T-helper 17 cell (primary cell): ENCODE measurements around the gene SGSH. TPM values are rescaled to one million over a fixed set of nuclear protein-coding genes. Genes with fewer than 3 reads are reported as not detected.
"Not testable (repeated sequence)": the region's sequence is repeated elsewhere in the genome, so short reads cannot be mapped to it uniquely, and the experiment has no call there.

Source experiments
- ATAC-seq: fragments of 150-1000 bp; cut with Tn5 transposase; 2 replicates; pipeline ENCODE4 v1.10.0; 2021; ENCODE audit warnings: mild to moderate bottlenecking, moderate library complexity
- DNase-seq, 3 donors: peaks; one replicate each; pipeline versions ENCODE4 v3.0.0 to v3.0.0-alpha.2; 2020 to 2021
- H3K9me3 ChIP-seq: one replicate; pipeline ENCODE4 v1.7.0; 2013; ENCODE audit warnings: low read length, mild to moderate bottlenecking; ENCODE audit not compliant: control insufficient read depth, poor library complexity, severe bottlenecking
- H3K27ac Mint-ChIP-seq: one replicate; pipeline ENCODE4 v1.8.0; 2022; ENCODE audit warnings: mild to moderate bottlenecking, moderate library complexity, mixed read lengths
- H3K27me3 Mint-ChIP-seq: one replicate; pipeline ENCODE4 v1.8.0; 2022; ENCODE audit warnings: mixed read lengths
- H3K36me3 Mint-ChIP-seq: one replicate; pipeline ENCODE4 v1.8.0; 2022; ENCODE audit warnings: low read depth, mixed read lengths
- H3K4me1 Mint-ChIP-seq: one replicate; pipeline ENCODE4 v1.8.0; 2022; ENCODE audit warnings: mild to moderate bottlenecking, mixed read lengths
- H3K4me3 Mint-ChIP-seq: one replicate; pipeline ENCODE4 v1.8.0; 2022; ENCODE audit warnings: mild to moderate bottlenecking, moderate library complexity, mixed read lengths
- total RNA-seq, 4 donors: library from RNA in 2 of 4; stranded (reverse) in 2 of 4; gene quantifications; one replicate each; pipeline ENCODE4 v1.2.3 and lab custom pipeline; 2022 to 2026

SGSH gene
- total RNA-seq, 2 donors from 2014 or later = 136 to 151 TPM

DNA sequence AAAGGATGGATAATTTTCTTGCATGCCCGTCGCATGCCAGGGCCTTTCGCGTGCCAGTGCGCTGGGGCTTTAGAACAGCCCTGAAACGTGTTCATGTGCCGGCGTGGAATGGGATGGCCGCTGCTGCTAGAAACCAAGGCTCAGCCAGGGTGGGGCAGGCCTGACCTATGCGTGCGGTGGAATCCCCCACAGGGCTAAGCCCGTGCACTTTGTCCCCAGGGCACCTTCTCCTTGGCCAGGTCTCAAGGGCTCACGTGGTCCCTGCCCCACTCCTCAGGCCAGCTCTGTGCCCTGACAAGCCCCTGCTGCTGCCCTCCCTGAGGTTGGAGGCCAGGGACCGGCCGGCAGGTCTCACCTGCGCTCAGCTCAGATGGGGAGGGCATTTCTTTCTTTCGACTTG is 27.4 kb upstream of the SGSH start:
- H3K27ac Mint-ChIP-seq = no peak overlapping the region
- DNase-seq = no peak
- ATAC-seq = no peak

GRCh38 chr17:80246726-80247125 is 26.6 kb upstream of the SGSH start:
- H3K27me3 Mint-ChIP-seq = no peaks in the 10 kb centered on the region
- peaks cover under 1% of the 10 kb centered on the region for H3K4me1 Mint-ChIP-seq
- ATAC-seq = no peak
- H3K27ac Mint-ChIP-seq = no peak overlapping the region
- H3K4me3 Mint-ChIP-seq = no peak overlapping the region
- H3K9me3 ChIP-seq = no peaks in the 10 kb centered on the region
- DNase-seq = no peak
- no peaks in the 10 kb centered on the region for H3K36me3 Mint-ChIP-seq

More for the DNA sequence above, 27.4 kb upstream of the SGSH start:
- no peaks in the 10 kb centered on the region for H3K27me3 Mint-ChIP-seq
- no peak overlapping the region for H3K4me3 Mint-ChIP-seq
- no peaks in the 10 kb centered on the region for H3K9me3 ChIP-seq
- H3K4me1 Mint-ChIP-seq = peaks cover 2% of the 10 kb centered on the region
- H3K36me3 Mint-ChIP-seq = no peaks in the 10 kb centered on the region

GRCh38 chr17:80246266-80246681 is 26.1 kb upstream of the SGSH start:
- Mint-ChIP-seq H3K4me1 (no peaks in the 10 kb centered on the region), H3K4me3 (no peak overlapping the region), H3K36me3 (no peaks in the 10 kb centered on the region), H3K27ac (no peak overlapping the region), H3K27me3 (no peaks in the 10 kb centered on the region)
- ATAC-seq (no peak), DNase-seq (no peak)
- H3K9me3 ChIP-seq = no peaks in the 10 kb centered on the region

GRCh38 chr17:80245566-80246265 is 25.6 kb upstream of the SGSH start:
- H3K36me3 Mint-ChIP-seq = no peaks in the 10 kb centered on the region
- ATAC-seq (no peak), DNase-seq (no peak)
- H3K27ac Mint-ChIP-seq = no peak overlapping the region
- no peaks in the 10 kb centered on the region for H3K27me3 Mint-ChIP-seq
- no peaks in the 10 kb centered on the region for H3K9me3 ChIP-seq
- H3K4me1 Mint-ChIP-seq = no peaks in the 10 kb centered on the region
- H3K4me3 Mint-ChIP-seq = no peak overlapping the region

- H3K4me1 Mint-ChIP-seq = no peaks in the 10 kb centered on the region
Observed at GRCh38 chr17:80244871-80245509, 24.9 kb upstream of the SGSH start.

GRCh38 chr17:80244448-80244847 is 24.3 kb upstream of the SGSH start:
- not testable (repeated sequence) for H3K9me3 ChIP-seq, H3K27me3 Mint-ChIP-seq, H3K27ac Mint-ChIP-seq, ATAC-seq, H3K4me1 Mint-ChIP-seq, H3K4me3 Mint-ChIP-seq, DNase-seq, H3K36me3 Mint-ChIP-seq

More at GRCh38 chr17:80244871-80245509, 24.9 kb upstream of the SGSH start:
- Mint-ChIP-seq H3K36me3 (no peaks in the 10 kb centered on the region), H3K27me3 (no peaks in the 10 kb centered on the region), H3K4me3 (peak overlapping the region; percentile 31), H3K27ac (no peak overlapping the region)
- DNase-seq (no peak), ATAC-seq (no peak)
- no peaks in the 10 kb centered on the region for H3K9me3 ChIP-seq

GRCh38 chr17:80243526-80244433 is 23.6 kb upstream of the SGSH start:
- no peak overlapping the region for H3K4me3 Mint-ChIP-seq
- H3K9me3 ChIP-seq = no peaks in the 10 kb centered on the region
- ATAC-seq = no peak
- H3K4me1 Mint-ChIP-seq = no peaks in the 10 kb centered on the region
- DNase-seq = no peak
- no peaks in the 10 kb centered on the region for H3K27me3 Mint-ChIP-seq
- H3K27ac Mint-ChIP-seq = no peak overlapping the region
- H3K36me3 Mint-ChIP-seq = no peaks in the 10 kb centered on the region

- DNase-seq = no peak
- no peak for ATAC-seq
- H3K27ac Mint-ChIP-seq = no peak overlapping the region
- no peaks in the 10 kb centered on the region for H3K27me3 Mint-ChIP-seq
- H3K9me3 ChIP-seq = no peaks in the 10 kb centered on the region
- peaks cover 3% of the 10 kb centered on the region for H3K36me3 Mint-ChIP-seq
- H3K4me3 Mint-ChIP-seq = no peak overlapping the region
- peaks cover 2% of the 10 kb centered on the region for H3K4me1 Mint-ChIP-seq
Observed at GRCh38 chr17:80242505-80242904, 22.4 kb upstream of the SGSH start.

DNA sequence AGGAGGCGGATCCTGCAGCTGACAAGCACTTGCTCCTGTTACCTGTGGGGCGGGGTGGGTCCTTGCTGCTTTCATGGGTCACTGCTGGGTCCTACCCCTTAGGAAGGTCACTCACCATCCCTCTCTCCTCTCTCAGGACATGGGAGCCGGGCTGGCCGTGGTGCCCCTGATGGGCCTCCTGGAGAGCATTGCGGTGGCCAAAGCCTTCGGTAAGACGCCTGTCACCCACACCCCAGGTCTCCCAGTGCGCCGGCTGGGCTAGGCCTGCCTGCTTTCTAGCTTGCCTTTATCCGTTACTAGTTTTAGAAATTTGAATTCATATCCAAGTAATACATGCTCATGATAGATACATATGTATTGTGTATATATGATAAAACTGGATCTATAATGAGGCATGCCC is 17.3 kb upstream of the SGSH start:
- Mint-ChIP-seq H3K27ac (no peak overlapping the region), H3K4me1 (peaks cover 2% of the 10 kb centered on the region), H3K27me3 (no peaks in the 10 kb centered on the region), H3K4me3 (no peak overlapping the region), H3K36me3 (peaks cover 10% of the 10 kb centered on the region)
- DNase-seq (no peak), ATAC-seq (no peak)
- peaks cover 12% of the 10 kb centered on the region for H3K9me3 ChIP-seq

GRCh38 chr17:80236911-80237310 is 16.8 kb upstream of the SGSH start:
- DNase-seq = no peak
- no peak for ATAC-seq
- Mint-ChIP-seq H3K36me3 (peaks cover 10% of the 10 kb centered on the region), H3K27me3 (no peaks in the 10 kb centered on the region), H3K4me1 (peaks cover 2% of the 10 kb centered on the region), H3K27ac (no peak overlapping the region), H3K4me3 (no peak overlapping the region)
- peaks cover 13% of the 10 kb centered on the region for H3K9me3 ChIP-seq

GRCh38 chr17:80233202-80233601 is 13.1 kb upstream of the SGSH start:
- Mint-ChIP-seq H3K4me1 (peaks cover 5% of the 10 kb centered on the region), H3K27ac (no peak overlapping the region), H3K27me3 (no peaks in the 10 kb centered on the region), H3K4me3 (no peak overlapping the region), H3K36me3 (peaks cover 7% of the 10 kb centered on the region)
- ATAC-seq = no peak
- no peak for DNase-seq
- H3K9me3 ChIP-seq = peaks cover 16% of the 10 kb centered on the region

DNA sequence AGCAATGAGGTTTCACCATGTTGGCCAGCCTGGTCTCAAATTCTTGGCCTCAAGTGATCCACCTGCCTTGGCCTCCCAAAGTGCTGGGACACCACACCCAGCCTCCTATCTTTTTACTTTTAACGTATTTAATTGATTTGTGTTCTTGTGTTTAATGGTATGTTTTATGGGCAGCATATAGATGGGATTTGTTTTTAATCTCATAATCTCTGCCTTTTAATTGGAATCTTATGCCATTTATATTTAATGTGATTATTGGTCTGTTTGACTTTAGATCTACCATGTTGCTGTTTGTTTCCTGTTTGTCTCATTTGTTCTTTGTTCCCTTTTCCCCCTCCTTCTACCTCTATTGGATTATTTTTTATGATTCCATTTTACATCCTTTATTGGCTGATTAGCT is 12.3 kb upstream of the SGSH start:
- no peak for ATAC-seq
- H3K27ac Mint-ChIP-seq = no peak overlapping the region
- H3K4me1 Mint-ChIP-seq = peaks cover 5% of the 10 kb centered on the region
- peaks cover 7% of the 10 kb centered on the region for H3K36me3 Mint-ChIP-seq
- no peak overlapping the region for H3K4me3 Mint-ChIP-seq
- H3K27me3 Mint-ChIP-seq = no peaks in the 10 kb centered on the region
- DNase-seq = no peak
- H3K9me3 ChIP-seq = peaks cover 16% of the 10 kb centered on the region

DNA sequence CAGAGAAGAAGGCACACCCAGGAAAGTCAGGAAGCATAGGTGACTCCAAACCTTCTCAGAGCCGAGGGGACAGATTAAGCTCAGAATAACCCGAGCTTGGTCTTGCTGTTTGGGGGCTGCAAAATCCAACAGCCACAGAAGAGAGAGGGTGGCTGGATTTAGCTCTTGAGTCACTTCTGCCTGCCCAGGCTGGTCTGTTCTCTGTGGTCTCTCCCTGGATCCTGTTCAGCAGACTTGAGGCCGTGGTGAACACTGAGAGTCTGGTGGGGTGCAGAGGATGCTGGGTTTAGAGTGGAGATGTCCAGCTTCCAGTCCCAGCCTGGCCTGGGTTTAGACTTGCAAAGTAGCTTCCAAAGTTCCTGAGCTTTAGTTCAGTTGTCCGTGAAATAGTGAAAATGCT is 8.9 kb upstream of the SGSH start:
- no peaks in the 10 kb centered on the region for H3K27me3 Mint-ChIP-seq
- H3K36me3 Mint-ChIP-seq = peaks cover 6% of the 10 kb centered on the region
- H3K4me3 Mint-ChIP-seq = no peak overlapping the region
- H3K4me1 Mint-ChIP-seq = peaks cover 10% of the 10 kb centered on the region
- ATAC-seq (no peak), DNase-seq (no peak)
- H3K9me3 ChIP-seq = peaks cover 16% of the 10 kb centered on the region
- peak overlapping the region; percentile 86 for H3K27ac Mint-ChIP-seq
